ENCODE data around the gene RSF1.

Gene RSF1

GRCh38 chr11:77617892-77618291, 202.6 kb downstream of the RSF1 start:
- peaks cover 0 to 13% (median 0%) of the 10 kb centered on the region in 5 donors for H3K4me1 ChIP-seq (ENCODE audit: control insufficient read depth in 5 of 5, insufficient read depth in 5 of 5, low read length in 5 of 5)
- peaks cover 29 to 60% (median 32%) of the 10 kb centered on the region in 5 donors for H3K36me3 ChIP-seq (ENCODE audit: control insufficient read depth in 5 of 5, insufficient read depth in 5 of 5, low read length in 5 of 5)
- peak overlapping the region; percentile 51 for H3K27ac ChIP-seq (ENCODE audit: low read depth, low read length)
- no peak overlapping the region for H3K9ac ChIP-seq (ENCODE audit: low read length in 5 of 5)
- H3K4me3 ChIP-seq (ENCODE audit: low read depth in 1 of 5, low read length in 5 of 5), result no peak overlapping the region
- H3K9me3 ChIP-seq (ENCODE audit: control insufficient read depth in 5 of 5, low read length in 5 of 5), result no peaks in the 10 kb centered on the region
- H3K27me3 ChIP-seq (ENCODE audit: control insufficient read depth in 5 of 5, insufficient read depth in 4 of 5, low read length in 5 of 5), result no peaks in the 10 kb centered on the region

GRCh38 chr11:77611921-77612320, 208.6 kb downstream of the RSF1 start:
- H3K4me1 ChIP-seq (ENCODE audit: control insufficient read depth in 5 of 5, insufficient read depth in 5 of 5, low read length in 5 of 5), result peaks cover 0 to 3% (median 0%) of the 10 kb centered on the region in 5 donors
- no peak overlapping the region for H3K4me3 ChIP-seq (ENCODE audit: low read depth in 1 of 5, low read length in 5 of 5)
- H3K27me3 ChIP-seq (ENCODE audit: control insufficient read depth in 5 of 5, insufficient read depth in 4 of 5, low read length in 5 of 5), result no peaks in the 10 kb centered on the region
- H3K36me3 ChIP-seq (ENCODE audit: control insufficient read depth in 5 of 5, insufficient read depth in 5 of 5, low read length in 5 of 5), result peaks cover 24 to 60% (median 28%) of the 10 kb centered on the region in 5 donors
- no peaks in the 10 kb centered on the region for H3K9me3 ChIP-seq (ENCODE audit: control insufficient read depth in 5 of 5, low read length in 5 of 5)
- H3K9ac ChIP-seq (ENCODE audit: low read length in 5 of 5), result no peak overlapping the region
- H3K27ac ChIP-seq (ENCODE audit: low read depth, low read length), result no peak overlapping the region

All from subcutaneous abdominal adipose tissue (tissue), 5 donors.